Inflammatory macrophage treated with lipopolysaccharide for 1 hour (primary cell): ENCODE data around the gene CTR9.

Experiments used
- DNase-seq, 2 donors: peaks; one replicate each; pipeline ENCODE4 v3.0.0-alpha.2; 2020 to 2022

The CTR9 gene

GRCh38 chr11:10750838-10751580 is at the start of gene CTR9:
Gene CTR9, plus strand, starts transcription at chr11:10751246. Its CDS starts 167 bp downstream, at chr11:10751413.
- DNase-seq, result peak; percentile 83 to 85

GRCh38 chr11:10701982-10702381 is 49.1 kb upstream of the CTR9 start:
- DNase-seq, result no peak

- DNase-seq, result no peak
These were observed 42.9 kb upstream of the CTR9 start for GRCh38 chr11:10708131-10708530.

GRCh38 chr11:10709299-10710086 is 41.6 kb upstream of the CTR9 start:
- no peak for DNase-seq

GRCh38 chr11:10715571-10715970 is 35.5 kb upstream of the CTR9 start:
- no peak for DNase-seq

GRCh38 chr11:10716122-10716521 is 34.9 kb upstream of the CTR9 start:
- DNase-seq, result no peak

- no peak for DNase-seq
These were observed 34.3 kb upstream of the CTR9 start for GRCh38 chr11:10716543-10717259.

- no peak for DNase-seq
These were observed 31.4 kb upstream of the CTR9 start for GRCh38 chr11:10719616-10720015.

- DNase-seq, result no peak
These were observed 30.1 kb upstream of the CTR9 start for GRCh38 chr11:10720881-10721376.

- DNase-seq, result no peak
These were observed 28.7 kb upstream of the CTR9 start for GRCh38 chr11:10722307-10722706.

GRCh38 chr11:10725114-10725906 is 25.7 kb upstream of the CTR9 start:
- DNase-seq, result peak; percentile 93 to 96

- no peak for DNase-seq
These were observed 25.2 kb upstream of the CTR9 start for GRCh38 chr11:10725907-10726253.

GRCh38 chr11:10727146-10727851 is 23.7 kb upstream of the CTR9 start:
- DNase-seq, result peak in 1 of 2 donors; percentile 45

- no peak for DNase-seq
These were observed 22.9 kb upstream of the CTR9 start for GRCh38 chr11:10728154-10728553.

GRCh38 chr11:10728789-10729472 is 22.1 kb upstream of the CTR9 start:
- DNase-seq, result no peak

- peak; percentile 73 to 94 for DNase-seq
These were observed 20.9 kb upstream of the CTR9 start for GRCh38 chr11:10730151-10730550.

- DNase-seq, result no peak
These were observed 19.9 kb upstream of the CTR9 start for GRCh38 chr11:10731064-10731680.

GRCh38 chr11:10735481-10736475 is 15.3 kb upstream of the CTR9 start:
- DNase-seq, result peak; percentile 94 to 95

GRCh38 chr11:10742460-10743208 is 8.4 kb upstream of the CTR9 start:
- no peak for DNase-seq
